HepG2 (cell line): ENCODE results near the gene MIA. TPM values are rescaled to one million over a fixed set of nuclear protein-coding genes. Genes with fewer than 3 reads are reported as not detected.
A peak's percentile ranks its signal among the peaks of the same experiment; 100 is the strongest.

Experiments used
- ATAC-seq: fragments of 200-7000 bp; cut with Tn5 transposase; 3 replicates; pipeline ENCODE4 v1.9.1; 2020; ENCODE audit warnings: mild to moderate bottlenecking, moderate library complexity
- BruUV-seq: library from RNA; stranded (reverse); fragments of 400-500 nt; replicated peaks from 2 replicates; lab custom pipeline; 2021; lab: Mats Ljungman, UMichigan
- CTCF ChIA-PET: fragments of 300-600 bp; formaldehyde crosslinking; extraction: SDS; loops from one replicate; lab custom pipeline; 2021; ENCODE audit warnings: low total read pairs, inconsistent platforms, low intra/inter-chr PET ratio; lab: Yijun Ruan, JAX
- POLR2A ChIA-PET: fragments of 350-600 bp; sonication (Branson Sonifier 250); formaldehyde crosslinking; loops from one replicate; lab custom pipeline; 2020; ENCODE audit warnings: antibody characterized with exemption, inconsistent platforms; lab: Yijun Ruan, JAX
- DNase-seq: peaks from one replicate; pipeline ENCODE4 v3.0.0-alpha.2; 2015; ENCODE audit warnings: low spot score
- FAIRE-seq: peaks from 3 replicates; lab custom pipeline; 2011; peaks lifted over from hg19 to GRCh38; lab: Jason Lieb, UNC
- H2AFZ ChIP-seq: one replicate; pipeline ENCODE4 v1.6.1; 2011; ENCODE audit warnings: low read length, inconsistent platforms
- H3K27ac ChIP-seq: fragments of 300-600 bp; 3 replicates; pipeline ENCODE4 v1.8.0; 2011; ENCODE audit warnings: mixed run types, mild to moderate bottlenecking, mixed read lengths, low read length, inconsistent platforms; ENCODE audit not compliant: insufficient read depth; ENCODE audit errors: extremely low read length
- H3K27me3 ChIP-seq, 2 experiments: fragments of 200-600 bp in 1 of 2; 2 replicates in 1 of 2; 3 replicates in 1 of 2; pipeline versions ENCODE4 v1.6.0 to v1.8.0; 2011; ENCODE audit warnings: low read length in 2 of 2, mild to moderate bottlenecking in 2 of 2, moderate library complexity in 2 of 2, inconsistent platforms in 1 of 2; ENCODE audit not compliant: insufficient read depth in 2 of 2, control insufficient read depth in 1 of 2
- H3K36me3 ChIP-seq, 2 experiments: fragments of 200-600 bp in 1 of 2; replicated peaks in 1 of 2; 2 replicates in 1 of 2; 3 replicates in 1 of 2; pipeline versions ENCODE4 v1.5.1 to v1.8.0; 2011; ENCODE audit warnings: low read length in 2 of 2, inconsistent platforms in 1 of 2; ENCODE audit not compliant: insufficient read depth in 2 of 2, control insufficient read depth in 1 of 2
- H3K4me1 ChIP-seq: 2 replicates; pipeline ENCODE4 v1.5.1; 2012; ENCODE audit warnings: low read length, inconsistent platforms; ENCODE audit not compliant: insufficient read depth
- H3K4me2 ChIP-seq: 2 replicates; pipeline ENCODE4 v1.6.0; 2011; ENCODE audit warnings: low read depth, low read length, inconsistent platforms
- H3K4me3 ChIP-seq, 3 experiments: fragments of 200-600 bp in 1 of 3; sonication (generic), shearing (Covaris generic) in 1 of 3; replicated peaks in 1 of 3; 2 replicates each; pipeline ENCODE4 v1.5.1; 2011 to 2016; ENCODE audit warnings: low read length in 3 of 3, inconsistent platforms in 2 of 3, low read depth in 2 of 3, mild to moderate bottlenecking in 2 of 3, control low read depth in 1 of 3, mixed read lengths in 1 of 3; ENCODE audit not compliant: insufficient read depth in 1 of 3
- H3K79me2 ChIP-seq: one replicate; pipeline ENCODE4 v1.6.1; 2011; ENCODE audit warnings: low read length, inconsistent platforms; ENCODE audit not compliant: insufficient read depth
- H3K9ac ChIP-seq: 2 replicates; pipeline ENCODE4 v1.6.0; 2011; ENCODE audit warnings: mild to moderate bottlenecking, low read depth, low read length, inconsistent platforms; ENCODE audit not compliant: insufficient read depth
- H3K9me3 ChIP-seq: 2 replicates; pipeline ENCODE4 v1.5.1; 2012; ENCODE audit warnings: mild to moderate bottlenecking, low read length
- H4K20me1 ChIP-seq: 2 replicates; pipeline ENCODE4 v1.6.0; 2011; ENCODE audit warnings: inconsistent platforms, mild to moderate bottlenecking, low read length, moderate library complexity; ENCODE audit not compliant: insufficient read depth
- AGO2 ChIP-seq: fragments of 200-400 bp; formaldehyde crosslinking; optimal IDR thresholded peaks from 2 replicates; pipeline ENCODE3; 2017; ENCODE audit warnings: mild to moderate bottlenecking, low read depth, low read length, moderate library complexity
- BATF2 ChIP-seq: sonication (generic); formaldehyde crosslinking; IDR thresholded peaks from 2 replicates; pipeline ENCODE4 v1.8.0; 2022; ENCODE audit warnings: mild to moderate bottlenecking, missing genetic modification reagents, moderate library complexity
- RBFOX2 ChIP-seq: fragments of 200-400 bp; formaldehyde crosslinking; IDR thresholded peaks from 2 replicates; pipeline ENCODE4 v1.6.1; 2017; ENCODE audit warnings: low read depth, mild to moderate bottlenecking, low read length
- ZC3H4 ChIP-seq: sonication (generic); formaldehyde crosslinking; IDR thresholded peaks from 2 replicates; pipeline ENCODE4 v1.4.0; 2020; ENCODE audit warnings: missing genetic modification reagents, borderline replicate concordance
- ZNF768 ChIP-seq: sonication (generic); formaldehyde crosslinking; IDR thresholded peaks from 2 replicates; pipeline ENCODE4 v1.4.0; 2020; ENCODE audit warnings: missing genetic modification reagents
- WGBS: methylation state at CpG from one replicate; pipeline ENCODE4 v1.1.6; 2017; ENCODE audit warnings: low lambda C conversion rate; 5-methylcytosine and 5-hydroxymethylcytosine counted together
- in situ Hi-C: cut with HindIII; loops from 2 replicates; pipeline ENCODE4 v1.10.0; 2017; ENCODE audit warnings: low pct_unique_long_range_greater_than_20kb; ENCODE audit not compliant: extremely low pct_ligation_motif_present
- intact Hi-C: fragments of 100-400 bp; cut with micrococcal nuclease; formaldehyde crosslinking; loops from one replicate; pipeline ENCODE4 v1.10.0; 2022; ENCODE audit not compliant: unreplicated experiment
- polyA plus RNA-seq, 8 experiments: library from polyadenylated mRNA; depleted of rRNA in 3 of 8; stranded (reverse) in 7 of 8; unstranded in 1 of 8; fragments of >200 nt; fragmentation: Illumina TruSeq in 4 of 8; extraction: Trizol in 4 of 8; gene quantifications; 2 replicates each; pipeline versions ENCODE4 v1.2.1 to v1.2.3, GENCODE V29; 2011 to 2016; ENCODE audit warnings: low read depth in 4 of 8, missing spikeins in 1 of 8, mixed read lengths in 1 of 8; ENCODE audit not compliant: insufficient read depth in 1 of 8
- total RNA-seq, 5 experiments: library from RNA; depleted of rRNA; stranded (reverse); fragments of >200 nt; fragmentation: Illumina TruSeq; extraction: Trizol; gene quantifications; 2 replicates each; pipeline ENCODE4 v1.2.3, GENCODE V29; 2016; ENCODE audit warnings: low read depth in 1 of 5

The MIA gene
- total and polyA plus RNA-seq, 2 of the 13 experiments (the other 11 are each of a cell fraction or from before 2014, with no cell fraction given) = 0.61 TPM; not detected in 1

- ATAC-seq = no peak
These were observed 36.1 kb upstream of the MIA start for GRCh38 chr19:40739030-40739839.

More at GRCh38 chr19:40739030-40739839, 36.1 kb upstream of the MIA start:
- Histone ChIP-seq H3K36me3 (peaks cover 16 to 44% of the 10 kb centered on the region in 2 experiments), H4K20me1 (no peaks in the 10 kb centered on the region), H3K27me3 (no peaks in the 10 kb centered on the region), H3K9ac (no peak overlapping the region), H3K79me2 (no peaks in the 10 kb centered on the region), H3K4me1 (peaks cover 19% of the 10 kb centered on the region), H3K4me3 (no peak overlapping the region), H3K4me2 (no peak overlapping the region), H3K9me3 (no peaks in the 10 kb centered on the region), H2AFZ (no peak overlapping the region), H3K27ac (no peak overlapping the region)
- WGBS = 95% methylated on average over 19 of the region's 22 CpGs
- BruUV-seq = no TSS peak
- TF ChIP-seq ZNF768 (CRISPR knock-in tag) = peak; percentile 94
- 0 out of 2 replicates have a peak, but pooled peaks have one; percentile 28 for TF ChIP-seq BATF2
- TF ChIP-seq AGO2 = peak; percentile 40
- TF ChIP-seq ZC3H4 (CRISPR knock-in tag) = no peak
- peak; percentile 23; the same call in 1 of the 2 replicates for TF ChIP-seq RBFOX2
- ChIA-PET CTCF (no interaction called here), POLR2A (interaction anchor here (1.3 to 1.4 kb wide), 2 partner anchors 11 to 20 kb away, joined by 3 to 4 read pairs; partner anchors contain the start of gene ACTMAP)
- FAIRE-seq (no peak), DNase-seq (no peak)
- intact Hi-C loops (no loop called here), in situ Hi-C loops (no loop called here)
